Lower leg skin (tissue), 4 donors: ENCODE results near the gene NAV2. TPM values are rescaled to one million over a fixed set of nuclear protein-coding genes. Genes with fewer than 3 reads are reported as not detected.

ENCODE experiments used
- DNase-seq, 2 donors: peaks; one replicate each; pipeline ENCODE4 v3.0.0-alpha.2; 2019; ENCODE audit warnings: low spot score in 2 of 2
- H3K4me3 ChIP-seq: fragments of 200-600 bp; sonication (generic); 2 replicates; pipeline ENCODE4 v1.5.1; 2017; ENCODE audit warnings: mild to moderate bottlenecking, low read depth; ENCODE audit not compliant: poor library complexity, severe bottlenecking
- POLR2A ChIP-seq, 2 donors: fragments of 450-650 bp; IDR thresholded peaks; one replicate each; pipeline ENCODE4 v1.6.1; 2016 to 2017; ENCODE audit warnings: antibody characterized with exemption in 2 of 2, mild to moderate bottlenecking in 1 of 2, moderate library complexity in 1 of 2
- WGBS, 2 donors: methylation state at CpG; one replicate each; pipeline ENCODE4 v1.1.5; 2018; 5-methylcytosine and 5-hydroxymethylcytosine counted together
- intact Hi-C: fragments of 100-400 bp; cut with DNase I; formaldehyde crosslinking; loops from one replicate; pipeline ENCODE4 v1.15.0; 2023; ENCODE audit warnings: low total_unique reads
- total RNA-seq, 4 donors: library from RNA; depleted of rRNA; stranded (reverse); fragments of >200 nt; gene quantifications; one replicate each; pipeline ENCODE4 v1.1.0, GENCODE V29; 2016
- TF ChIP-seq, protein P1 (sequence below), 3 donors: fragments of 450-650 bp; IDR thresholded peaks; one replicate each; pipeline ENCODE4 v1.5.1; 2016; ENCODE audit warnings: antibody characterized with exemption in 3 of 3, mild to moderate bottlenecking in 3 of 3, moderate library complexity in 2 of 3

Gene NAV2
- total RNA-seq, 4 donors from 2014 or later = 5.8 to 30.7 (median 21.0) TPM

DNA sequence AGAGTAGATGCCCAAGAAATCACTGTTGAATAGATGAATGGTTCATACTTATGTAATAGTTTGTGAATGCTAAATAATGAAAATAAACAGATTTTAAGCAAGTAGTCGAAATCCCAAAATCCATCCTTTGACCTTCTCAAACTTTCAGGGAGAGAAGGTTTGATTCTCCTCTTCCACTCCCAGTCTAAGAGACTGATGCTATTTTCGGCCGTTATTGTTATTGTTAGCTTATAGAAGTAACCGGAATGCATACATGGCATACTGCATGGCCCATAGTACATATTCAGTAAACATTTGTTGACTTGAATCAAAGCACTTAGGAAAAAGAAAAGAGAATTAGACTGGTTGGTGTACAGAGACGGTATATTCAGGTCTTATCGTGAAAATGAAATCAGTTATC lies 76.6 kb downstream of the NAV2 start:
- 83 to 89% methylated on average over 6 of the region's 6 CpGs for WGBS, 2 donors
- DNase-seq = no peak
- intact Hi-C loops = no loop called here
- no peak overlapping the region for H3K4me3 ChIP-seq
- TF ChIP-seq POLR2A (IDR thresholded peaks at IDR 0.05) = no peak
- TF ChIP-seq, protein P1, sequence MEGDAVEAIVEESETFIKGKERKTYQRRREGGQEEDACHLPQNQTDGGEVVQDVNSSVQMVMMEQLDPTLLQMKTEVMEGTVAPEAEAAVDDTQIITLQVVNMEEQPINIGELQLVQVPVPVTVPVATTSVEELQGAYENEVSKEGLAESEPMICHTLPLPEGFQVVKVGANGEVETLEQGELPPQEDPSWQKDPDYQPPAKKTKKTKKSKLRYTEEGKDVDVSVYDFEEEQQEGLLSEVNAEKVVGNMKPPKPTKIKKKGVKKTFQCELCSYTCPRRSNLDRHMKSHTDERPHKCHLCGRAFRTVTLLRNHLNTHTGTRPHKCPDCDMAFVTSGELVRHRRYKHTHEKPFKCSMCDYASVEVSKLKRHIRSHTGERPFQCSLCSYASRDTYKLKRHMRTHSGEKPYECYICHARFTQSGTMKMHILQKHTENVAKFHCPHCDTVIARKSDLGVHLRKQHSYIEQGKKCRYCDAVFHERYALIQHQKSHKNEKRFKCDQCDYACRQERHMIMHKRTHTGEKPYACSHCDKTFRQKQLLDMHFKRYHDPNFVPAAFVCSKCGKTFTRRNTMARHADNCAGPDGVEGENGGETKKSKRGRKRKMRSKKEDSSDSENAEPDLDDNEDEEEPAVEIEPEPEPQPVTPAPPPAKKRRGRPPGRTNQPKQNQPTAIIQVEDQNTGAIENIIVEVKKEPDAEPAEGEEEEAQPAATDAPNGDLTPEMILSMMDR (IDR thresholded peaks at IDR 0.05) = no peak

DNA sequence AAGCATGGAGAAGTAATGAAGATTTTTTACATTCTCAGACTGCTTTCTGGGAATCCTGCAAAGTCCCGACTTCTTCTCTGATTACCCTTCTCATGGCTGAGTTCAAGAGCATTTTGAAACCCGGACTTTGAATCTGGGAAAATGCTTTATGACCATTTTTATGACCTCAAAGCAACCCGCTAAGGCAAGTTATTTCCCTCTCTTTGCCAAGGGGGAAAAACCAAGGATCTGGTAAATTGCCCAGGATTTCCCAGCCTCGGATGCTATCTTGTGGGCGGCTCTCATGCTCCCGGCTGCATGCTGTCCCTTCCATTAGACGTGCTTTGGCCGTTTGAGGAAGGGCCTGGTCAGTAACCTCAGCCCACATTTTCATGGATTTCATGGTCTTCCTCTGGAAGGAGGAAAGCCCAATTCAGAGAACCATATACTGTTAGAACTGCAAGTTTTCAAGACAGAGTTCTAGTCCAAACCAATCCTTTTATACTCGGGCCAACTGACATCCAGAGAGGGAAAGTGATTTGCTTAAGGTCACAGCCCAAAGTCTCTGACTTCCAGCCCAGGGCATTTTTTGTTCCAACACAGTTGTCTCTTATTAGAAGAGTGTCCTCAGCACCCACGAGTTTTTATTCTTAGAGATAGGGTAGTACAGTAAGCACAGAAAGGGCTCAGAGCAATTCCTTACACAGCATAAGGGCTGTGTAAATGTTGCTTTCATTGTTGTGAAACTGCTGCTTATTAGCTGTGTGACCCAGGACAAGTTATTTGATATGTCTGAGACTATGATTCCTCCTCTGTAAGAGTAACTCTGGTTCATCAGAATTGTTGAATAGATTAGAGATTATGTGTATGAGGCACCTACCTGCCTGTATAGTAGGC lies 77.4 kb downstream of the NAV2 start:
- TF ChIP-seq, protein P1 (IDR thresholded peaks at IDR 0.05) = no peak
- no peak for TF ChIP-seq POLR2A (IDR thresholded peaks at IDR 0.05)
- 13 to 29% methylated on average over 10 of the region's 10 CpGs for WGBS, 2 donors
- no peak for DNase-seq
- no peak overlapping the region for H3K4me3 ChIP-seq
- intact Hi-C loops = no loop called here

DNA sequence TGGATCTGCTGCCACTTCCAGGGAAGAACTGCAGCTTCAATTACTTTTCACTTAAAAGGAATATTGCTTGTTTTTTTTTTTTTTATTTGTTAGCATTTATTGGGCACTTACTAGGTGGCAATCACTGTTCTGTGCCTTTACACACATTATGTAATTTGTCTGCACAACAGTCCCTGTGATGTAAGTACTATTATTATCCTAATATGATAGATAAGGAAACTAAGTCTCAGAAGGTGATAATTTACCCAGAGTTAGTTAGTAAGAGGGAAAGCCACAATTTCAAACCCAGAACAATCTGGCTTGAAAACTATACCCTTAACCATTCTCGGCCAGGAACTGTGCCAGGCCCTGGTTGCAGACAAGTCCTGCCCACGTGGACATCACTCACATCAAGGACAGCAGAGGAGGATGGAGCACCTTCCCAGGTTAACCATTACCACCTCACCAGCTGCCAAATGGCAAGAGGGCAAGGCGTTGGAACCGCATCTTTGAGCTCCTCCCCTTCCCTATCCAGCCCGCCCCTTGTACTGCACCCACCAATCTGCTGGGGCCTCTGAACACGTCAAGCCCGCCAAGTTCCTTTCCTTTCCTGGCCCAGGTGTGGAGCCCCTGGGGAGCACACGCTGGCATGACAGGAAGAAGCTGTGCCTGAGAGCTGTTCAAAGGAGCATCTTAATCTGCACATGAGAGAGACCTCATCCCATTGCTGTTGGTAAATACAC lies 78.4 kb downstream of the NAV2 start:
- no peak overlapping the region for H3K4me3 ChIP-seq

DNA sequence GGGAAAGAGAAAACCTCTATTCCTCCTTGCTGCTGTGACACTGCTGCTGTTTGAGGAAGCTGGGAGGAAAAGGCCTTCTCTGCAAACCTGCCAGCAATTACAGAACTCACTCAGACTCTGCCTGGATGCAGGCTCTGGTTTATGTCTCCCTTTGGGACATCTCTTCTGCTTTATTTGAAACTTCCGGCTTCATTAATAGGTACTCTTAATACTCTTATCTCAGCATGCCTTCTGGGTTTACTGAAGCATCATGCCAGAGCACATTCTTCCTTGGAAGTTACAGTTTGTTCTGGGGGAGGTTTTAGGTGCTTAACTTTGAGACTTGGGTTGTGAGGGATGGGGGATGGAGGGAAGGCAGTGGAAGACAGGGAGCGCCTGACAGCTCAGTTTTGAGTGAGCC lies 79.9 kb downstream of the NAV2 start:
- intact Hi-C loops = no loop called here
- WGBS, 2 donors = 84 to 93% methylated on average over 2 of the region's 2 CpGs
- DNase-seq = no peak
- TF ChIP-seq POLR2A (IDR thresholded peaks at IDR 0.05) = no peak
- TF ChIP-seq, protein P1 (IDR thresholded peaks at IDR 0.05) = no peak
- no peak overlapping the region for H3K4me3 ChIP-seq

More for the DNA sequence above, 78.4 kb downstream of the NAV2 start:
- intact Hi-C loops = no loop called here
- WGBS, 2 donors = 76 to 87% methylated on average over 8 of the region's 8 CpGs
- TF ChIP-seq POLR2A (IDR thresholded peaks at IDR 0.05) = no peak
- TF ChIP-seq, protein P1 (IDR thresholded peaks at IDR 0.05) = no peak
- DNase-seq = no peak

DNA sequence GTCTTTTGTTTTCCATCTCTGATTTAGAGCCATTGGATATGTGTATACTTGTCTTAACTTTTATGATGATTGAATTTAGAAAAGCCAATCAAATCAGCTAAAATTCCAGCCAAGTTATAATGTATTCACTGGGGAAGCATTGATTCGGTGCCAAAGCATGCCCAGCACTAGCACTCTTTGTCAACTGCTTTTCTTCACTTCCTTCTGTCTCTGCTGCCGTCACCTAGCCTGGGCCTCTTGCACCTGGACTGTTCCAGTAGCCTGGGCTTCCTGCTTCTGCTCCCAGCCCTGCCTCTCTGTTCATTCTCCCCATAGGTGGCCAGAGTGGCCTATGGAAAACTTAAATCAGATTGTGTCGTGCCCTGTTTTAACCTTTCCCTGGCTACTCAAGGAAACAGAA lies 80.7 kb downstream of the NAV2 start:
- TF ChIP-seq POLR2A (IDR thresholded peaks at IDR 0.05) = no peak
- TF ChIP-seq, protein P1 (IDR thresholded peaks at IDR 0.05) = no peak
- intact Hi-C loops = no loop called here
- 49 to 52% methylated on average over 3 of the region's 3 CpGs for WGBS, 2 donors

More for the DNA sequence above, 80.7 kb downstream of the NAV2 start:
- H3K4me3 ChIP-seq = no peak overlapping the region
- DNase-seq = no peak
